NCI-H1092 treated with DMSO at 0.1 percent for 48 hours (cell line): Measurements from ENCODE around the gene GABBR2.
"Not testable (repeated sequence)": the region's sequence is repeated elsewhere in the genome, so short reads cannot be mapped to it uniquely, and the experiment has no call there.

Experiments
- DNase-seq: peaks from one replicate; lab custom pipeline; 2025; lab: John Stamatoyannopoulos, UW

GABBR2 gene

DNA sequence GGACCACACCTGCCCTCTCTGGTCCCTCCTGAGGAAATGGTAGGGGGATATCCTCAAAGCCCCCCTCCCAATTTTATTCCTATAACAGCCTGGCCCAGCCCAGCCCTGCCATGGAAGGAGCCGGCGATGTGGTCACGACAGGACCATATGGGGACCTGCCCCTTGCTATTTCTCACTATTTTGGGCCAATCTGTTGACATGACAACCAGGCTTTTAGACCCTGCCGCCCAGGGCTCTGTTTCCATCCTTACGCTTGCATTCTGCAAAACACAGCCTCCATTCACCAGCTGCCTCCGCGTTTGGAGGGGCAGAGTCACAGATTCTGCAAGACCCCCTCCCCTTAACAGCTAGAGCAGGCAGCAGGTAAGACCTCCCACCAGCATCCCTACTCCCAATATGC, 112.2 kb downstream of the GABBR2 start:
- DNase-seq, result no peak

DNA sequence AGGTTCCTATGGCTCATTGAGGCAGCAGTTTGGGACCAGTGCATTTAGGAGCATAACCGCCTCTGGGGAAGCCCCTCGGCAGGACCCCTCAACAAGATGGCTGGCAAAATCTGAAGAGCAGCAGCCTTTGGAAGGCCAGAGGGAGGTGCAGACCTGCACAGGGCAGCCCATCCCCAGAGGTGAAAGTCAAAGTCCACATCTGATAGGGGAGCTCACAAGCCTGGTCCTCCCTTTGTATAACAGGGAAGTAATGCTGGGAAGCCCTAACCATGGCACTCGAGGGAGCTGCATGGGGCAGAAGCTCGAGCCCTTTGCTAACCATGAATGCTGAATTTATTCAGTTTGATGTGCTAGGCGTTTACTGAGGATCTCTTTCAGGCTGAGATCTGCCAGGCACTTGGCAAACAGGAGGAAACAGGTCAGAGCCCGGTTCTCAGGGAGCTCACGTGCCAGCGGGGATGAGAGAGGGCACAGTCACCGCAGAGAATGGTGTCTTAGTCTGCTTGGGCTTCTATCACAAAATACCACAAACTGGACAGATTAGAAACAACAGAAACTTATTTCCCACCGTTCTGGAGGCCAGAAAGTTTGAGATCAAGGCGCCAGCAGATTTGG, 114.1 kb downstream of the GABBR2 start:
- no peak for DNase-seq

DNA sequence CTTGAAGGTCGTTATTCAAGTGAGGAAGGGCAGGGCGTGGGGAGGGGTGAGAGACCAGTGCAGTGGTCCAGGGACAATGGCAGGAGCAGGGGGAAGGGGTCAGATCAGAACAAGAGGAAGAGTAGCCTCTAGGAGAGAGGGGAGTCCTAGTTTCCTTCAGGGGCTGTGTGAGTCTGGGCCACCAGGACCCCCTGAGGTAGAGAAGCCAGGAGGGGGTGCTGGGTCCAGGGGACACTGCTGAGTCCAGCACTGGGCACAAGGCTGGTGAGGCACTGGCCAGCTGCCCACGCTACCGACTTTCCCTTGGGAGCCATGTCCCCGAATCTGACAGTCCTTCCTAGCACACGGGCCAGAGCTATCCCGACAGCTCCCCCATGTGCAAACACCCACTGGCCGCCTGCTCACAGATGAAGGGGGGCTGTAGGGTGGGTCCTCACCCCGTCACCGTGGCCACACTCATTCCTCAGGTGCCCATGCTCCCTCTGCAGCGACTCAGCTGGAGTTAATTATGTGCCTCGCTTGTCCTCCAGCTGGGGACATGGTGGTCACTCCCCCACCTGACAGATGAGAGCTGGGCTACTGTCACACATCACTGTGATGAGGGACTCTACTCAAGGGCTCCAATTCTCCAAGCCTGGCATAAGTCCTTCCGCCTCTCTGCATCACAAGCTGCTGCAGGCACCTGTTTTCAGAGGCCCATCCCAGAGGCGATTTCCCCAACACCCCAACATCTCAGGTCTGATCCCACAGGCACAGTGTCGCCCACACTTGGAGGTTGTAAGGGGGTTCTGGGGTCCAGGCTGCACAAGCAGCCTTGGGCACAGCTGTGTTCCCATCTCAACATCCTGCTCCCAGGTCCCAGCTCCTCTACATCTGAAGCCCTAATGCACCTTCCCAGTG, 115.1 kb downstream of the GABBR2 start:
- DNase-seq, result no peak

DNA sequence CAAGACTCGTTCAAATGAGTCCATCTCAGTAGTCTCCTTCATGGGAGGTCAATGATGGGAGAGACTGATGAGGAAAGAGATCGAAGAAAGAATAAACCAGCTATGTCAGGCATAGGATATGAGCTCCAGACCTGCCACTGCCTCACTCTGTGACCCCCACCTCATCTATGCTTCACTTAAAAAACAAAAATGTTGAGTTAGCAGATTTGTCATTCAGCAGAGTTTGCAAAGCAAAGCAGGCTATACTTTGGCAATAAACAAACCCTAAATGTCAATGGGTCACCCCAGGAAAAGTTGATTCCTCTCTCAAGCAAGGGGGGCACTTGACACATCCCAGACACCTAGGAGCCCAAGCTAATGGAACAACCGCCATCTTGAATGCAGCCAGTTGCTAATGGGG, 117.0 kb downstream of the GABBR2 start:
- DNase-seq, result no peak

GRCh38 chr9:98590101-98590500, 118.6 kb downstream of the GABBR2 start:
- no peak for DNase-seq

GRCh38 chr9:98589102-98589501, 119.6 kb downstream of the GABBR2 start:
- no peak for DNase-seq

DNA sequence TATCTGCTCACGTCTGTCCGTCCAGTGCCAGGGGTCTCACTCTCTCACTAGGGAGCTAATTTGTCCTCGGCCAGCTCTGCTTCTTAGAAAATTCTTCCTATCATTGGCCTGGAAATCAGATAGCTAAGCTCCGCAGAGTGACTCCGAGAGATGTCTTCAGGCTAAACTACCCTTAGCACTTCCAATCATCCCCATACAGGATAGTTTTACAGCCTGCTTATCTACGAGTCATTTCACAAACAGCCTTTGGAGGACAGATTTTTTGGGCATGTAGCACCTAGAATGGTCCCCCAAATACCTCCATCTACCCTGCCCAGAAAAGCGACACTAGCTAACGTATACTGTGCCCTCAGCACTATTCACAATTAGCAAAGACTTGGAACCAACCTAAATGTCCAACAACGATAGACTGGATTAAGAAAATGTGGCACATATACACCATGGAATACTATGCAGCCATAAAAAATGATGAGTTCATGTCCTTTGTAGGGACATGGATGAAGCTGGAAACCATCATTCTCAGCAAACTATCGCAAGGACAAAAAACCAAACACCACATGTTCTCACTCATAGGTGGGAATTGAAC, 123.8 kb downstream of the GABBR2 start:
- DNase-seq, result not testable (repeated sequence)

- no peak for DNase-seq
Measured at GRCh38 chr9:98584059-98584458, 124.7 kb downstream of the GABBR2 start.

DNA sequence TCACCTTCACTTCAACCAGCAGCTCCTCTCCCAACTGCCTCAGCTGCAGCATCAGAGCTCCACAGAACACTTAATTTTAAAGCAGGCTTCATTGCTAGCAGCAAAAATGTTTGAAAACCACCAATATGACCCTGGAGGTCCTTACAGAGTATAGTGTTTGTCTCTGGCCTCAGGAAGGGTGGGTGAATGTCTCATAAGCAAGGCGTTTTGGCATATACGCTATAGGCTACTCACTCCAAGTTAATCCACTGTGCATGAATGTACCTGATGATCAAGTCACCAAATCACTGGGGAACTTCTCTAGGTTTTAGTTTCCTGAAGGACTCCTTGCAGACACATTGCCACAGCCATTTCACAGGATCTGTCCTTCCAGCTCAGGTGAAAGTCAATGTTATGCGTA, 125.3 kb downstream of the GABBR2 start:
- no peak for DNase-seq

GRCh38 chr9:98580956-98581355, 127.8 kb downstream of the GABBR2 start:
- no peak for DNase-seq

DNA sequence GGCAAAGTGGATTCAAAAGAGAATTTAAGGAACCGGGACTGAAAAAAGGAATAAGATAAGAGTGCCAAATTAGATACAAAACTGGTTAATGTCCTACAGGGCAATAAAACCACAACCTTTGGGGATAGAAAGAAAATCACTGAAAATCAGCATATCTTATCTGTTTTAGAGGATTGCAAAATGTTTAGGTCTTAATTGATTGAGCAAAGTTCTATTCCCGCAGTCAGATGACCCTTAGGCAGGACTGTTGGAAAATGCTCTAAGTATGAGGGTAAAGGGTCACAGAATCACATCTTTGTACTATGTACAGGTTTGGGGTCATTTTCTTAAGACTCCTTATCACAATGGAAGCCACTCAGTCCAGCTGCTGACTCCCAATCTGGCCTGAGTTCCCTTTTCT, 129.0 kb downstream of the GABBR2 start:
- DNase-seq, result no peak

GRCh38 chr9:98577446-98577845, 131.3 kb downstream of the GABBR2 start:
- no peak for DNase-seq

- DNase-seq, result no peak
Measured at GRCh38 chr9:98576859-98577258, 131.9 kb downstream of the GABBR2 start.

DNA sequence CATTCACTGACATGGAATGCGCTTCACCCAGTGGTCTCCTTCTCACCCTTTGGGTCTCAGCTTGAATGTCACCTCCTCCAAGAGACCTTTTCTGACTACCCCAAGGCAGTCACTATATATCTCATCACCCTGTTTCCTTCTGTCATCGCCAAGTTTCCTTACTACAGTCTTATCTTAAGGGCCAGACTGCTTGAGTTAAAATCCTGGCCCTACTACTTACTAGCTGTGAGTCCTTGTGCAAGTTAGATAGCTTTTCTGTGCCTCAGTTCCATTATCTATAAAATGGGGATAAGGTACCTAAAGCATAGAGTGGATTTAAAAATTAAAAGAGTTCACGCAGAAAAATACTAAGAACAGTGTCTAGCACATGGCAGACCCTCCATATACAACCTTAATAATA, 132.4 kb downstream of the GABBR2 start:
- no peak for DNase-seq

GRCh38 chr9:98575379-98576346, 133.1 kb downstream of the GABBR2 start:
- no peak for DNase-seq

GRCh38 chr9:98573749-98574278, 134.9 kb downstream of the GABBR2 start:
- DNase-seq, result no peak

DNA sequence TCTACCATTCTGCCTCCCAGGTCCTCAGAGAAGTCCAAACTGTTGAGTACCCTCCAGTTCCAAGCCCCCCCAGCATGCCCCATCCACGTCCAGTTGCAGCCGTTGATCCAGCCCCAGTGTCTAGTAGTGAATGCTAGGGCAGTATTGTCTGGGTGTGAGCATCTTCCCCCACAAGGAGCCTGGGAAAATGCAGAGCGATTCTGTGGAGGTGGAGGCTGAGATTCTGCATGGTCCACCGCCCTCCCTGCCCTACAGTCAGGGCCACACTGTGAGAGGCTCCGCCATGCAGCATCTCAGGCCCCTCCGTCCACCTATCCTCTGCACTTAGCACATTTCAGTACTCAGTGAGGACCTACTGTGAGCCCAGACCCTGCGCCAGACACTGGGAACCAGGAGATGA, 135.9 kb downstream of the GABBR2 start:
- DNase-seq, result no peak

DNA sequence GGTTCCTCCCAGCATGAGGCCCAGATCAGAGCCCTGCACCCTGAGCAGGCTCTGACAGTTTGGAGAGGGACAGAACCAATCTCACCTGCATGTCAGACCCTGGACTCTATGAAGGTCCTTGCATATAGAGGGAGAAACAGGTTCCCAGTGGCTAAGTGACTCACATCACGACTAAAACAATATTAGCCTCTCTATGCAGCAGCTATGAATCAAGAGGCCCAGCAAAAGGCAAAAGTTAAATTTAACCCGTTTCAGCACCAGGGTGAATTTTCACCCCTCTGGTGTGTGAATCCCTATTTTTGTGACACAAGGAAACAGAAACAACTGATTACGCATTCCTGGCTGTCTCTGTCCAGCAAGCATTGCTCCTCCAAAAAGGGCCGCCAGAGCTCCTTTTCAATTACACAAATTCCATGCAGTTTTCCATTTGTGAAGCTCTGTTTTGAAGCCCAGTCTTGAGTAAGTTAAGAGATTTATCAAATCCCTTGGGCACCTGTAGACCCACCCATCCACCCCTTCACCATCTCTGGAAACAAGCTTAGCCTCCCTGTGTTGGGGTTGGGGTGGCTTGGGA, 136.6 kb downstream of the GABBR2 start:
- no peak for DNase-seq

GRCh38 chr9:98571643-98572042, 137.1 kb downstream of the GABBR2 start:
- DNase-seq, result no peak

GRCh38 chr9:98570663-98571440, 137.9 kb downstream of the GABBR2 start:
- DNase-seq, result no peak

DNA sequence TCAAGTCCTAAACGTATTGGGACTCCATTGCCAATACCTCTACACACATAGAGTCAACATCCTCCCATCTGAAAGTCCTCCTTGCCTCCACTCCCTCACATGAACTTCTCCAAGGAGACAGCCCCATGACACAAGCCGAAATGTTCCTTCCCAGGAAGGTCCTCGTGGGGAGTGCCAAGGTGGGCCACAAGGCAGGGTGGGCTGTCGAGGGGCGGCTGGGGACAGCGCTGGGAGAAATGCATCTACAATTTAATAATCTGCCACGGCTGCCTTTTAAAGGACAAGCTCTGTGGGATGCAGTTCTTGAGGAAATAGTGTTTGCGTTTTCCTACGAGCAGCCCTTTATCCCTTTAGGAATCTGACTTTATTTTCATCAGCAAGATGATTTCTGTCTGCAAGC, 138.7 kb downstream of the GABBR2 start:
- DNase-seq, result no peak
